Right lobe of liver (tissue), 4 donors: Measurements from ENCODE around the gene KBTBD7.

Source experiments
- CTCF ChIP-seq, 4 donors: fragments of 200-600 bp in 3 of 4; fragments of 450-650 bp in 1 of 4; IDR thresholded peaks; one replicate each; pipeline versions ENCODE4 v1.5.1 to v1.8.0; 2016 to 2022; ENCODE audit warnings: antibody characterized with exemption in 4 of 4, mild to moderate bottlenecking in 2 of 4
- POLR2A ChIP-seq: fragments of 450-650 bp; IDR thresholded peaks from one replicate; pipeline ENCODE4 v1.6.1; 2017; ENCODE audit warnings: antibody characterized with exemption, mild to moderate bottlenecking
- donor health status: DM: no; HTN: no; CAD: no.
- donor health status: DM: no; HTN: no; CAD: no.
- donor health status: DM: no; HTN: yes; CAD: no.

GRCh38 chr13:41231025-41231677, 36.8 kb upstream of the KBTBD7 start:
- TF ChIP-seq CTCF (IDR thresholded peaks at IDR 0.05) (no peak), POLR2A (no peak)
